Breast epithelium (tissue), 4 donors: ENCODE data around the gene ZNRF3. TPM values are rescaled to one million over a fixed set of nuclear protein-coding genes. Genes with fewer than 3 reads are reported as not detected.

ENCODE experiments used
- DNase-seq, 2 donors: peaks; one replicate each; pipeline ENCODE4 v3.0.0-alpha.2; 2019; ENCODE audit warnings: low spot score in 2 of 2
- H3K27ac ChIP-seq, 2 donors: fragments of 200-600 bp; sonication (generic) in 1 of 2; one replicate each; pipeline ENCODE4 v1.5.1; 2016 to 2019; ENCODE audit warnings: mild to moderate bottlenecking in 1 of 2
- H3K27me3 ChIP-seq, 2 donors: fragments of 200-600 bp; sonication (generic) in 1 of 2; one replicate each; pipeline versions ENCODE4 v1.5.1 to v1.6.0; 2017 to 2019; ENCODE audit warnings: control low read depth in 1 of 2, mild to moderate bottlenecking in 1 of 2
- H3K36me3 ChIP-seq: fragments of 200-600 bp; one replicate; pipeline ENCODE4 v1.5.1; 2019
- H3K4me1 ChIP-seq, 2 donors: fragments of 200-600 bp; sonication (generic); one replicate each; pipeline ENCODE4 v1.5.1; 2016 to 2019; ENCODE audit warnings: control low read depth in 1 of 2
- H3K4me3 ChIP-seq, 3 donors: fragments of 200-600 bp; sonication (generic); 1 replicate in 2 of 3; 2 replicates in 1 of 3; pipeline ENCODE4 v1.5.1; 2016 to 2019; ENCODE audit warnings: mild to moderate bottlenecking in 3 of 3, moderate library complexity in 2 of 3
- H3K9me3 ChIP-seq, 2 donors: fragments of 200-600 bp; sonication (generic) in 1 of 2; one replicate each; pipeline ENCODE4 v1.5.1; 2016 to 2019; ENCODE audit warnings: control low read depth in 1 of 2
- CTCF ChIP-seq, 3 donors: fragments of 450-650 bp; IDR thresholded peaks; one replicate each; pipeline ENCODE4 v1.5.1; 2016 to 2017; ENCODE audit warnings: antibody characterized with exemption in 3 of 3, mild to moderate bottlenecking in 3 of 3, moderate library complexity in 3 of 3
- POLR2A ChIP-seq: fragments of 450-650 bp; IDR thresholded peaks from one replicate; pipeline ENCODE4 v1.6.1; 2016; ENCODE audit warnings: antibody characterized with exemption, mild to moderate bottlenecking, moderate library complexity
- POLR2AphosphoS5 ChIP-seq, 3 donors: sonication (generic); formaldehyde crosslinking; IDR thresholded peaks; one replicate each; pipeline ENCODE4 v1.6.1; 2017; ENCODE audit warnings: antibody characterized with exemption in 3 of 3
- intact Hi-C: fragments of 100-400 bp; cut with DNase I; formaldehyde crosslinking; loops from one replicate; pipeline ENCODE4 v1.15.1; 2023; ENCODE audit warnings: low total_unique reads
- total RNA-seq, 3 donors: library from RNA; depleted of rRNA; stranded (reverse); fragments of >200 nt; gene quantifications; one replicate each; pipeline ENCODE4 v1.1.0, GENCODE V29; 2016

ZNRF3 gene
- total RNA-seq, 3 donors from 2014 or later: 6.9 to 7.9 (median 6.9) TPM

- DNase-seq: no peak
- H3K27ac ChIP-seq: peak overlapping the region; percentile 73 to 84
- no peaks in the 10 kb centered on the region for H3K27me3 ChIP-seq
- H3K4me3 ChIP-seq: no peak overlapping the region
- TF ChIP-seq POLR2A (no peak), CTCF (IDR thresholded peaks at IDR 0.05) (no peak), POLR2AphosphoS5 (IDR thresholded peaks at IDR 0.05) (no peak)
- no peaks in the 10 kb centered on the region for H3K36me3 ChIP-seq
- no peaks in the 10 kb centered on the region for H3K9me3 ChIP-seq
- intact Hi-C loops: loop anchor here (10.0 kb wide), 1 partner anchor 189 kb away; no protein-coding TSS in a partner anchor
- peaks cover 0 to 8% of the 10 kb centered on the region in 2 donors for H3K4me1 ChIP-seq
These were observed 160.7 kb downstream of the ZNRF3 start for GRCh38 chr22:29043906-29044575.

GRCh38 chr22:29044657-29045176 lies 161.3 kb downstream of the ZNRF3 start:
- DNase-seq: no peak
- peak overlapping the region; percentile 73 to 84 for H3K27ac ChIP-seq
- TF ChIP-seq CTCF (IDR thresholded peaks at IDR 0.05) (no peak), POLR2A (no peak), POLR2AphosphoS5 (IDR thresholded peaks at IDR 0.05) (no peak)
- no peaks in the 10 kb centered on the region for H3K9me3 ChIP-seq
- peaks cover 0 to 8% of the 10 kb centered on the region in 2 donors for H3K4me1 ChIP-seq
- H3K4me3 ChIP-seq: no peak overlapping the region
- H3K36me3 ChIP-seq: peaks cover 5% of the 10 kb centered on the region
- no peaks in the 10 kb centered on the region for H3K27me3 ChIP-seq
- intact Hi-C loops: loop anchor here (10.0 kb wide), 1 partner anchor 190 kb away; no protein-coding TSS in a partner anchor

- no peak overlapping the region for H3K4me3 ChIP-seq
- intact Hi-C loops: loop anchor here (10.0 kb wide), 1 partner anchor 194 kb away; no protein-coding TSS in a partner anchor
- DNase-seq: no peak
- H3K9me3 ChIP-seq: no peaks in the 10 kb centered on the region
- H3K27ac ChIP-seq: no peak overlapping the region
- peaks cover 9% of the 10 kb centered on the region for H3K36me3 ChIP-seq
- TF ChIP-seq POLR2AphosphoS5 (IDR thresholded peaks at IDR 0.05) (no peak), POLR2A (no peak), CTCF (IDR thresholded peaks at IDR 0.05) (no peak)
- H3K27me3 ChIP-seq: no peaks in the 10 kb centered on the region
- H3K4me1 ChIP-seq: no peaks in the 10 kb centered on the region
These were observed 165.7 kb downstream of the ZNRF3 start for GRCh38 chr22:29048822-29049654.

- intact Hi-C loops: loop anchor here (10.0 kb wide), 1 partner anchor 195 kb away; no protein-coding TSS in a partner anchor
- Histone ChIP-seq H3K27ac (no peak overlapping the region), H3K27me3 (no peaks in the 10 kb centered on the region), H3K4me1 (no peaks in the 10 kb centered on the region), H3K9me3 (no peaks in the 10 kb centered on the region), H3K36me3 (peaks cover 9% of the 10 kb centered on the region), H3K4me3 (no peak overlapping the region)
- TF ChIP-seq POLR2A (no peak), POLR2AphosphoS5 (IDR thresholded peaks at IDR 0.05) (no peak), CTCF (IDR thresholded peaks at IDR 0.05) (no peak)
- no peak for DNase-seq
These were observed 166.4 kb downstream of the ZNRF3 start for GRCh38 chr22:29049655-29050263.
